ENCODE measurements around the gene TSLP. TPM values are rescaled to one million over a fixed set of nuclear protein-coding genes. Genes with fewer than 3 reads are reported as not detected.

The TSLP gene
- total RNA-seq, 2 donors from 2014 or later, result 0.22 to 0.45 TPM

DNA sequence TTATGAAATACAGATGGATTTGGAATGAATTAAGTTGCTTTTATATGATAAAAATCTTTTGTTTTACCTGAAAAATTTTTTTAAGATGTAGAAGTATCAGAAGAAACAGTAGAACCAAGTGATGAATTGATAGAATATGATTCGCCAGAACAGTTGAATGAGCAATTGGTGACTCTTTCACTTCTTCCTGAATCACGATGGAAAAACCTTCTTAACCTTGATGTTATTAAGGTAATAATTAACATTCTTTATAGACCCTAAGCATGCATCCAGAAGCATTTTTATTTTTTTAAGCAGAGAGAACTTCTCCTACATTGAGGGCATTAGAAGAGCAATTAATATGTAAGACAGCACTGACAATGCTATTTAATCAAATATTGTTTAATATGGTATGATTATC, 49.4 kb downstream of the TSLP start:
- no peaks in the 10 kb centered on the region for H3K27me3 ChIP-seq
- H3K9me3 ChIP-seq, result no peaks in the 10 kb centered on the region
- H3K4me3 ChIP-seq, result no peak overlapping the region
- H3K27ac ChIP-seq, result no peak overlapping the region
- no peaks in the 10 kb centered on the region for H3K4me1 ChIP-seq
- no peak overlapping the region for H3K9ac ChIP-seq (ENCODE audit: low read depth in 2 of 2, low read length in 2 of 2)
- intact Hi-C loops (cut with DNase I), result no loop called here
- TF ChIP-seq, protein P1, sequence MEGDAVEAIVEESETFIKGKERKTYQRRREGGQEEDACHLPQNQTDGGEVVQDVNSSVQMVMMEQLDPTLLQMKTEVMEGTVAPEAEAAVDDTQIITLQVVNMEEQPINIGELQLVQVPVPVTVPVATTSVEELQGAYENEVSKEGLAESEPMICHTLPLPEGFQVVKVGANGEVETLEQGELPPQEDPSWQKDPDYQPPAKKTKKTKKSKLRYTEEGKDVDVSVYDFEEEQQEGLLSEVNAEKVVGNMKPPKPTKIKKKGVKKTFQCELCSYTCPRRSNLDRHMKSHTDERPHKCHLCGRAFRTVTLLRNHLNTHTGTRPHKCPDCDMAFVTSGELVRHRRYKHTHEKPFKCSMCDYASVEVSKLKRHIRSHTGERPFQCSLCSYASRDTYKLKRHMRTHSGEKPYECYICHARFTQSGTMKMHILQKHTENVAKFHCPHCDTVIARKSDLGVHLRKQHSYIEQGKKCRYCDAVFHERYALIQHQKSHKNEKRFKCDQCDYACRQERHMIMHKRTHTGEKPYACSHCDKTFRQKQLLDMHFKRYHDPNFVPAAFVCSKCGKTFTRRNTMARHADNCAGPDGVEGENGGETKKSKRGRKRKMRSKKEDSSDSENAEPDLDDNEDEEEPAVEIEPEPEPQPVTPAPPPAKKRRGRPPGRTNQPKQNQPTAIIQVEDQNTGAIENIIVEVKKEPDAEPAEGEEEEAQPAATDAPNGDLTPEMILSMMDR (IDR thresholded peaks at IDR 0.05), result no peak
- DNase-seq, result no peak
- peaks cover 4% of the 10 kb centered on the region for H3K36me3 ChIP-seq

- TF ChIP-seq, protein P1 (IDR thresholded peaks at IDR 0.05), result no peak
- intact Hi-C loops (cut with DNase I), result no loop called here
- no peaks in the 10 kb centered on the region for H3K9me3 ChIP-seq
- H3K4me3 ChIP-seq, result no peak overlapping the region
- no peaks in the 10 kb centered on the region for H3K4me1 ChIP-seq
- H3K9ac ChIP-seq (ENCODE audit: low read depth in 2 of 2, low read length in 2 of 2), result no peak overlapping the region
- H3K27me3 ChIP-seq, result no peaks in the 10 kb centered on the region
- H3K27ac ChIP-seq, result no peak overlapping the region
- H3K36me3 ChIP-seq, result peaks cover 4% of the 10 kb centered on the region
- DNase-seq, result no peak
Observed at GRCh38 chr5:111121926-111122325, 50.4 kb downstream of the TSLP start.

DNA sequence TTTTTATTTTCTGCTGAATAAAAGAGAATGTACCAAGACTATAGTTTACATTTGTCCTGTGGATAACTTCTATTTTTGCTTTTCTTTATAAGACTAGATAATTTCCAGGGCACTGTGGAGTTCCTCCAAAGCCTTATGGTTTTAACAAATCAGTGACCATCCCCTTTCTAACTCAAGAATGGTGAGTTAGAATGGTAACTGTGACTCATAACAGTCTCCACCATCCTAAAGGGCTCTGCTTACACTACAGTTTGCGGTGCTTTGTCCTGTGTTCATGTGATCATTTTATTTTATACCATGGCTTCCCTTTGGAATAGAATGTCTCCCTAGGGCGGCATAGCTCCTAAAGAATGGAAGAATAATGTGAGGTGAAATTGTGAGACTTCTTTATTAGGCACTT, 50.9 kb downstream of the TSLP start:
- Histone ChIP-seq H3K27me3 (no peaks in the 10 kb centered on the region), H3K4me1 (no peaks in the 10 kb centered on the region), H3K27ac (no peak overlapping the region), H3K4me3 (no peak overlapping the region), H3K9me3 (no peaks in the 10 kb centered on the region), H3K36me3 (peaks cover 4% of the 10 kb centered on the region), H3K9ac (ENCODE audit: low read depth in 2 of 2, low read length in 2 of 2) (no peak overlapping the region)
- no peak for DNase-seq
- intact Hi-C loops (cut with DNase I), result no loop called here
- TF ChIP-seq, protein P1 (IDR thresholded peaks at IDR 0.05), result no peak

DNA sequence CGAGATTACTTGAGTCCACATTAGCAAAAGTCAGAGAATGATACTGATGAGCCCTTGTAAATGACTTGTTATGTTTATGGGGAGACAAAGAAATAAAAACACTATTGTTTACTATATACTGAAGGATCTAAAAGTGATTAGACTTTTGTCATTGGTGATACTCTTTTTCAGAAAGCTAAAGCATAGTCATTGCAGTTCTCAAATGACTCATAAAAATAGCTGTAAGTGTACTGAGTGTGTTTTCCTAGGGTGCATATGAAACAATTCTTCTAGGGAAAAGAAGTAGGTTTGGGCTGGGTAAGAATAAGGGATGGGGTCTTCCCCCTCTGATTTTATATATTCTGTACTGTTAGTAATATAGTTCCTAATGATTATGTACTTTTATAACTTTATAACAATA, 53.3 kb downstream of the TSLP start:
- DNase-seq, result no peak
- no peaks in the 10 kb centered on the region for H3K4me1 ChIP-seq
- H3K9ac ChIP-seq (ENCODE audit: low read depth in 2 of 2, low read length in 2 of 2), result no peak overlapping the region
- no peaks in the 10 kb centered on the region for H3K9me3 ChIP-seq
- H3K27me3 ChIP-seq, result no peaks in the 10 kb centered on the region
- intact Hi-C loops (cut with DNase I), result no loop called here
- TF ChIP-seq, protein P1 (IDR thresholded peaks at IDR 0.05), result no peak
- H3K4me3 ChIP-seq, result no peak overlapping the region
- H3K27ac ChIP-seq, result no peak overlapping the region
- H3K36me3 ChIP-seq, result peaks cover 4% of the 10 kb centered on the region

DNA sequence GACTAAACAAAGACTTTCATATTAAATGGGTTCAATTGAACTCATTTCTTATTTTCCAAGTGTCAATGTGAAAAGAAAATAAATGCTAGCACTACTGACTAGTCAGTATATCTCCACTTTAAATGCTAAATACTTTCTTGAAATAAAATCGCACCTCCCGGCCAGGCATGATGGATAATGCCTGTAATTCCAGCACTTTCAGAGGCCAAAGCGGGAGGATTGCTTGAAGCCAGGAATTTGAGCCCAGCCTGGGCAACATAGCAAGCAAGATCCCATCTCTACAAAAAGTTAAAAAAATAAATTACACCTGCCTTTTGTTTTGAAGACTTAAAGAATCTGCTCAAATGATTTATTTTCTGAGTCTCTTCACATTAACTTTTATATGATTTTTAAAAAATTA, 55.4 kb downstream of the TSLP start:
- TF ChIP-seq, protein P1 (IDR thresholded peaks at IDR 0.05), result no peak
- H3K9ac ChIP-seq (ENCODE audit: low read depth in 2 of 2, low read length in 2 of 2), result no peak overlapping the region
- intact Hi-C loops (cut with DNase I), result no loop called here
- no peaks in the 10 kb centered on the region for H3K9me3 ChIP-seq
- DNase-seq, result no peak
- H3K36me3 ChIP-seq, result no peaks in the 10 kb centered on the region
- H3K4me1 ChIP-seq, result no peaks in the 10 kb centered on the region
- H3K4me3 ChIP-seq, result no peak overlapping the region
- no peak overlapping the region for H3K27ac ChIP-seq
- H3K27me3 ChIP-seq, result no peaks in the 10 kb centered on the region

Other genes with a start within 250 kb of the TSLP start
- 10 to 100 TPM; 14.0 to 19.0 TPM for gene WDR36, start 20.6 kb downstream of the TSLP start, total RNA-seq
- gene CAMK4, start 152.7 kb downstream of the TSLP start, total RNA-seq, result 1 to 10 TPM; 2.4 to 2.9 TPM

Data from colonic mucosa (tissue), 4 donors.